ENCODE measurements around the gene ADIPOR2.

Gene ADIPOR2

GRCh38 chr12:1779783-1780182 lies 88.9 kb downstream of the ADIPOR2 start:
- no peak for DNase-seq

GRCh38 chr12:1781772-1782171 lies 90.9 kb downstream of the ADIPOR2 start:
- no peak for DNase-seq

- DNase-seq = no peak
Observed at GRCh38 chr12:1782215-1782614, 91.3 kb downstream of the ADIPOR2 start.

GRCh38 chr12:1787714-1788113 lies 96.8 kb downstream of the ADIPOR2 start:
- DNase-seq = no peak

- no peak for DNase-seq
Observed at GRCh38 chr12:1790444-1790843, 99.6 kb downstream of the ADIPOR2 start.

- peak; percentile 49 for DNase-seq
Observed at GRCh38 chr12:1791104-1791841, 100.4 kb downstream of the ADIPOR2 start.

- DNase-seq = no peak
Observed at GRCh38 chr12:1792406-1792805, 101.5 kb downstream of the ADIPOR2 start.

GRCh38 chr12:1793426-1794210 lies 102.7 kb downstream of the ADIPOR2 start:
- DNase-seq = no peak

- DNase-seq = no peak
Observed at GRCh38 chr12:1794440-1795090, 103.7 kb downstream of the ADIPOR2 start.

- no peak for DNase-seq
Observed at GRCh38 chr12:1795221-1795784, 104.4 kb downstream of the ADIPOR2 start.

- peak; percentile 88 for DNase-seq
Observed at GRCh38 chr12:1795785-1796514, 105.1 kb downstream of the ADIPOR2 start.

GRCh38 chr12:1796515-1797010 lies 105.7 kb downstream of the ADIPOR2 start:
- DNase-seq = no peak

- no peak for DNase-seq
Observed at GRCh38 chr12:1797011-1797901, 106.4 kb downstream of the ADIPOR2 start.

GRCh38 chr12:1797991-1798640 lies 107.2 kb downstream of the ADIPOR2 start:
- no peak for DNase-seq

- no peak for DNase-seq
Observed at GRCh38 chr12:1798641-1799020, 107.8 kb downstream of the ADIPOR2 start.

GRCh38 chr12:1799051-1799881 lies 108.4 kb downstream of the ADIPOR2 start:
- no peak for DNase-seq

- DNase-seq = no peak
Observed at GRCh38 chr12:1799882-1800400, 109.1 kb downstream of the ADIPOR2 start.

GRCh38 chr12:1800401-1801302 lies 109.8 kb downstream of the ADIPOR2 start:
- DNase-seq = no peak

Data from NCI-H1436 (cell line).